ENCODE results near the gene SGK2.
A peak's percentile ranks its signal among the peaks of the same experiment; 100 is the strongest.

Gene SGK2

DNA sequence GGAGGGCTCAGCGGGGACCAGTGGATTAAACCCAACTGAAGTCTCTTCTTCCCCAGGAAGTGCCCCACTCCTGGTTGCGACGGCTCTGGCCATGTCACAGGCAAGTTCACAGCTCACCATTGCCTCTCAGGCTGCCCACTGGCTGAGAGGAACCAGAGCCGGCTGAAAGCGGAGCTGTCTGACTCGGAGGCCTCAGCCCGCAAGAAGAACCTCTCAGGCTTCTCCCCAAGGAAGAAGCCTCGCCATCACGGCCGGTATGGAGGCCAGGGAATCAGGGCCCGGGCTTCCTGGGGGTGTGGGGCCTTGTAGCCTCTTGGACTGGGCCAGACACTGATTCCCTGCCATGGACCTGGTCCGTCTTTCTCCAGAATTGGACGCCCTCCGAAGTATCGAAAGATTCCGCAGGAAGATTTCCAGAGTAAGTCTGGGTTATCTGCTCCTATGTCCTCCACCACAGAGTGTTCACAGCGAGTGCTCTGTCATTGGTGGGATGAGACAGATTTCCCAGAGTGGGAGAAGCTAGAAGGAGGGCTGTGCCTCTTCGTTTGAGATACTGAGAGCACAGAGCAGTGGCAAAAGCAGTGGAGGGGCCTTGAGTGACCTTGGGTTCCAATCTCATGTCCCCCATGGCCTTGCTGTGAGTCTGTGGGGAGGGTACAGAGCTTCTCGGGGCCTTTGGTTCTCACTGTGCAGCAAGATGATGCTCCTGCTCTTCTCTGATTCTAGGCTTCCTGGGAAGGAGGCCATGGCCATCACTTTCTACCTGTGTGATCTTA lies 22.6 kb upstream of the SGK2 start:
- DNase-seq (ENCODE audit: low read depth), result no peak

DNA sequence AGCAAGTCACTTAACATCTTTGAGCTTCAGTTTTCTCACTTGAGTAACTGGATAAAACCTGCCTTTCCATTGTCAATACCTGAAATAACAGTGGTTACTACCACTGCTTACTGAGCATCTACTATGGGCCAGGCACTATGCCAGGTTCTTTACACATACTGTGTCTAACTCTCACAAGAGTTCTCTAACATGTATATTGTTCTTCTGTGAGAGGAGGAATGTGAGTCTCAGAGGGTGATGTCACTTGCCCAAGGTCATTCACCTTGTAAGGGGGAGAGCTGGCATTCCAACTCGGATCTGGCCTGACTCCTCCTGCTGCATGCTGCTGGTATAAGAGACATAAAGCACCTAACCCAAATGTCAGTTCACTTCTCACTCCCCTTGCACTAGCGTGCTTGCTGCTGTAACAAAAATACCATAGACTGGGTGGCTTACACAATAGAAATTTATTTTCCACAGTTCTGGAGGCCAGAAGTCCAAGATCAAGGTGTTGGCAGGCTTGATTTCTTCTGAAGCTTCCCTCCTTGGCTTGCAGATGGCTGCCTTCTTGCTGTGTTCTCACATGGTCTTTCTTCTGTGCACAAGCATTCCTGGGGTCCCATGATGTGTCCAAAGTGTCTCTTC lies 21.9 kb upstream of the SGK2 start:
- no peak for DNase-seq (ENCODE audit: low read depth)

DNA sequence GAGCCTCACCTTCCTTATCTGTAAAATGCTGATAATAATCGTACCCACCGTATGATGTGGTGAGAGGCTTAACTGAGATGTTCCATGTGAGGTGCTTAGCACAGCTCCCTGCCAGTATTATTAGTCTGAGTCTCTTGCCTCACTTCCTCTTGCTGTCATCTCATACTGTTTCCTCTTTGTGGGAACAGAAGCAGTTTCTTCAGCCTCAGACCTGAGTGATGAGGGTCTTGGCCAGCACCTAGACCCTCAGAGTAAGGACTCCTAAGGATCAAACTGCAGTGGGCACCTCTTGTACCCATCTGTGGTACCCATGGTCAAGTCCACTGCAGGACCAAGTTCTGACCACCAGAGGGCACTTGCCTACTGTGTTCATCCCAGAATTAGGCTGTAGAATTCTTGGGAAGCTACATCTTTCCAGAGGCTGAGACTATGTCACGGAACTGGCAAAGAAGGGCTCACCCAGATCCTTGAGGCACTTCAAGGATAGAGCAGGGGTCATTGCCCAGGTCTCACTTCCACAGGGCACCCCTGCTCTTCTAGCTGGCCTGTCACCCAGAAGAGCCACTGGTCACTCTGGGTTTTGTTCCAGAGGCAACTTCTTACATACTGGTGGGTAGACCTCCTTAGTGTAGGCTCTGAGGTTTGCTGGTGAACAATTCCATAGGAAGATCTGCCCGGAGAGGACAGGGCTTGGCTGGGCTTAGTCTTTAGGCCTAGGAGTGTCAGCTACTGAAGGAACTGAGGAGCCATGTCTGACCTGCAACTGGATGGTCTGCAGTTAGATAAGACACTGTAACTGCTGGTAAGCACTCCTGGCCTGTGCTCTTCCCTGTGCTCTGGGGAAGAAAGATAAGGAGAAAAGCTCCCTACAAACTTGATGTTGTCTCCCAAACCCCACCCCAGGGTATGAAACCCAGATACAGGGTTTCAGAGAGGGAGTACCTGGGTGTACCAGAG lies 20.6 kb upstream of the SGK2 start:
- peak; percentile 21 for DNase-seq (ENCODE audit: low read depth)

DNA sequence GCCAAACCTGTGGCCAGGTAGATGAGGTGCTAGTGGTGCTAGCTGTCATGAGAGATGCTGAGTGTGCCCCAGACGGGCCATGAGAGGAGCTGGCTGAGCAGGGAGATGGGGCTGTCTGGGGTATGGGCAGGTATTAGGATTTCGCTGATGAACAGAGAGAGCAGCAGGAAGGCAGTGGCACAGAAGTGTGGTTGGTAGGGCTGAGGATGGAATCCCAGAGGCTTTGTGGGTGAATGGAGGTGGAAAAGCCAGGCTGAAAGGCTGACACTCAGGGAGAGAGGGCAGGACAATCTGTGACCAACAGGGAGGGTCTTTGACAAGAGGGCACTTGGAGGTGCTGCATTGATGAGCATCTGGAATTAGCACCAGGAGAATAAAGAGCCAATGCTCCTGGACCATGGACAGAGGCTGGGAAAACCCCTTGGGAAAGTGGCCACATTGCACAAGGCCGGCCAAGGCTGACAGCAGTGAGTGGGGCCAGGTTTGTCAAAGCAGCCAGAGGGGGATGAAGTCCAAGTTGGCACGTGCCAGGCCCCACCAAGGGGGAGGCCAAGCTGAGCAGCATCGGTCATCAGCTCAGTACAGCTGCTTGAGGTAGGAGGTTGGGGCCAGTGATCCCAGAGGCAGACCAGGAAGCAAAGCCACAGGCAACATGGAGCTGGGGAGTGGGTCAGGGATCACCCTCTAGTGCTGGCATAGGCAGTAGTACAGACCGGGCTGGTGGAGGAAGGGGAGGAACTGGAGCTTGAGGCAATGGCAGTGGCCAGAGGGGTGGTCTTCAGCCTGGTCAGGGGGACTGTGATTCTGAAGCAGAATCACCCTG lies 19.7 kb upstream of the SGK2 start:
- no peak for DNase-seq (ENCODE audit: low read depth)

DNA sequence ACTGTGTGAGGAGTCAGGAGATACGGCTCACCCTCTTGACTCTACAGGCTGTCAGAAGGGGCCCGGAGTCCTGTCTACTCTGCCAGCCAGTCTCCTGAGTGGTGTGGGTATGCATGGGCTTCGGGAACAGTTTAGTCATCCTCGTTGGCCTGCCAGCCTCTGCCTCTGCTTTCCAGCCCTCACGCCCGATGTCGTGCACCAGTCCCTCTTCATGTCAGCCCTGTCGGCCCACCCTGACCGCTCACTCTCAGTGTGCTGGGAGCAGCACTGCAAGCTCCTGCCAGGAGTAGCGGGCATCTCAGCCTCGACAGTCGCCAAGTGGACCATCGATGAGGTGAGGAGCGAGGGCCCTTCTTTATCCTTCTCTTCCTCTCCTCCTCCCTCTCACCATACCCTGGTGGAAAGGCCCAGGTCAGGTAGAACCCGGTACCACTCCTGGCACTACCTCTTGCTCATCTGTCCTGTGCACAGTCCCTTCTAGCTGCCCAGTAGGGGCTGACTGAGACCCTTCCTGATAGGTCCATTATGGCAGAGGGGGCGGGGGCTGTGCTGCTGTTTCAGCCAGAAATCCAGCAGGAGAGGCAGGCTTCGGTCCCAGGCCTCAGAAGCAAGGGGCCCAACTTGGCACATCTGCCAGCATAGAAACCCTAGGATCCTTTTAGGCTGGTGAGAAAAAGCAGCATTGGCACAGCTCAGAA lies 18.7 kb upstream of the SGK2 start:
- no peak for DNase-seq (ENCODE audit: low read depth)

DNA sequence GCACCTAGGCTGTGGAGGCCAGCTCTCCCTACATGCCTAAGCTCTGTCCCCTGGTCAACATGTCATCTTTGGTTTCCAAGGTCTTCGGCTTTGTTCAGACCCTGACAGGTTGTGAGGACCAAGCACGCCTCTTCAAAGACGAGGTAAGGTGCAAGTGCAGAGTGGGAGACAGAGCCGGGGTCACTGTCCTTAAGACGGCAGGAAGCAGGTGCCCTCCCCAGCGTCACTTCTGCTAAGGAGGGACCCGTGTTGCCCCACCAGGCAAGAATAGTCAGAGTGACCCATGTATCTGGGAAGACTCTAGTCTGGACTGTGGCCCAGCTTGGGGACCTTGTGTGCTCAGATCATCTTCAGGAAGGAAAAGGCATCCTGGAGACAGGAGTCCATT lies 18.2 kb upstream of the SGK2 start:
- DNase-seq (ENCODE audit: low read depth), result no peak

DNA sequence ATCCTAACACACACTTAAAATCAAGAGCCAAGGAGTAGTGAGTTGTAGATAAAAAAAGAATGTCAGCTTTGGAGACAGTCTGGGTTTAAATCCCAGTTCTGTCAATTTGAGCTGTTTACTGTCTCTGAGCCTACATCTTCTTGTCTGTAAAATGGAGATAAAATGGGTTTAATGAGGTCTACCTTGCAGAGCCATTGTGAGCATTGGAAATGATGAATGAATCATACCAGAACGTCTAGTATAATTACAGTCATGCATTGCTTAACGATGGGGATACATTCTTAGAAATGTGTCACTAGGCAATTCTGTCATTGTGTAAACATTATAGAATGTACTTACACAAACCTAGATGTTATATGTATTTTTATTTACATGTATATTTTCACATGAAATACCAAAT lies 17.6 kb upstream of the SGK2 start:
- DNase-seq (ENCODE audit: low read depth), result no peak

DNA sequence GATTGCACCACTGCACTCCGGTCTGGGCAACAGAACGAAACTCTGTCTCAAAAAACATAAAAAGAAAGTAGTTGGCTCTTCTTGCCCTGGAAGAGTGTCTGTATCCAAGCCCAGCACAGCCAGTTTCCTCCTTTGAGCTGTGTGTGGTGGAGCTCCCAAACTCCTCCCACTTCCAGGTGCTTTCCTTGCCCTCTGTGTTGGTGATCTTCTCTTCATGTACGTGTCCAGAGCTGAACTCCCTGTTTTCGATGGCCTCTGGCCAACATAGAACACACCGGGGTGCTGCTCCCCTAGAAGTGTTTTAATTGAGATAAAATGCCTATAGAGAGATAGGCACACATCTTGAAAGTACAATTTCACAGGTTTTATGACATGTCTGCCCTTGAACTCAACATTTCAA lies 16.7 kb upstream of the SGK2 start:
- no peak for DNase-seq (ENCODE audit: low read depth)

DNA sequence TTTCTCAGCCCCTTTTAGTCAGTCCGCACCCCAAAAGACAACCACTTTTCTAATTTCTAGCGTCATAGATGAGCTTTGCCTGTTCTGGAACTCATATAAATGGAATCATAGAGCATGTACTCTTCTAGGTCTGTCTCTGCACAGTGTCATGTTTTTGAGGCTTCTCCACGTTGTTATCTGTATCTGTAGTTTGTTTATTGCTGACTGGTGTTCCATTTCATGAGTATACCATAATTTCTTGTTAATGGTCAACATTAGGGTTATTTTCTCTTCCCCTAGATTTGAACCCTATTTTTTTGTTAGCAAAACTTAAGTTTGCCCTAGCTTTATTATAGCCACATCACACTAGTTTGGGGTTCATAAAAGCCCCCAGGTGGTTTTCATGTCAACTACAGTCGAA lies 16.2 kb upstream of the SGK2 start:
- DNase-seq (ENCODE audit: low read depth), result no peak

DNA sequence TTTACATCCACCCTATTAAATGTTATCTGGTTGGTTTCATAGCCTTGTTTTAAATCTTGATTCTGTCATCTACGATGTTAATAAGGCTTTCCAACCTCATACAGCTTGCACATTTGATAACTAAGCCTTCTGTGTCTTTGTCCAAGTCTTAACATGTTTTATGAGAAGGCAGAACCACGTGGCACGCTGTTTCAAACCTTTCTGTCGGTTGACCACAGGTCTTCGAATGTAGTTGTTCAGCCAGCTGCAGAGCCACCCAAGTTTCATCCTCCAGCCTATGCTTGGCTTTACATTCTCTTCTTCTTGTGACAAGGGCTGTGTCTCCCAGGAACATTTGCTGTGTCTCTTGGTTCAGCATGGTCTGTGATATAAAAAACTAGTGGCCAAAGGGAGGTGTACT lies 15.7 kb upstream of the SGK2 start:
- no peak for DNase-seq (ENCODE audit: low read depth)

DNA sequence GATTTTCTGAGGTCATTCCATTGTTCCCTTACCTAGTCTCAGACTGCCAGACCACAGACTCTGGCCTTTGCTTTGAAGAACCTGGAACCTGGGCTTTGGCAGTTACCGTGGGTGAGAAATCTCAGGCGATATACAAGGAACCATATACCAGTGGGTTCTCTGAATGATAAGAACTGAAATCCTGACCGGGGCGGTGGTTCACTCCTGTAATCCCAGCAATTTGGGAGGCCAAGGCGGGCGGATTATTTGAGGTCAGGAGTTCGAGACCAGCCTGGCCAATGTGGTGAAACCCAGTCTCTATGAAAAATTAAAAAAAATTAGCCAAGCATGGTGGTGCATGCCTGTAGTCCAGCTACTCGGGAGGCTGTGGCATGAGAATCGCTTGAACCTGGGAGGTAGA lies 14.3 kb upstream of the SGK2 start:
- DNase-seq (ENCODE audit: low read depth), result no peak

DNA sequence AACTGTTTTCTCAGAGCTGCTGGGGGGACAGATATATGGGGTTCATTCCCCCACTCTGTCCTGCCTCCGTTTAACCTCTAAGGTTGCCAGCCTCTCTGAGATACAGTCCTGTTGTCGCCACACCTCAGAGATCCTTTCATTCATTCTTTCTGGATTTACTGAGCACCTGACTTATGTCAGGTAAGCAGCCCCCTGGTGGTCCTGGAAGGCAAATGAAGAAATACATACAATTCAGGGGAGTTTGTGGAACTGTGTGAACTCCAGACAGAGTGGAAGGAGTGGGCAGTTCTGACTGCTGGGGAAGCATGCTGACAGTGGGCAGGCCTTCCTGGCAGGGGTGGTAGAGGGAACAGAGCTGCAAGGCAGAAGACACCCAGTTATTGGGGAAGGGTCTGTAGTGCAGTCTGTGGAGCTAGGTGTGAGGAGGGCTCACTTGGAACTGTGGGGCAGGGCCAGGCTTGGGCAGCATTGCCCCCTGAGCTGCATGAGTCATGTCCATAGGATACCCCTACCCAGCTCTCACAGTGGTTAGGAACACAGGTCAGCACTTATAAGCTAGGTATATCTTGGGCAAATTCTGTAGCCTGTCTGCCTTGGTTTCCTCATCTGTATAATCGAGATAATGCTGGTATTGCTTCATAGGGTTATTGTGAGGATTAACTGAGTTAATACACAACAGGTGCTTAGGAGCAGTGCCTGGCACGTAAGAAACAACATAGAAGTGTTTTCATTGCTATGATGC lies 12.8 kb upstream of the SGK2 start:
- no peak for DNase-seq (ENCODE audit: low read depth)

DNA sequence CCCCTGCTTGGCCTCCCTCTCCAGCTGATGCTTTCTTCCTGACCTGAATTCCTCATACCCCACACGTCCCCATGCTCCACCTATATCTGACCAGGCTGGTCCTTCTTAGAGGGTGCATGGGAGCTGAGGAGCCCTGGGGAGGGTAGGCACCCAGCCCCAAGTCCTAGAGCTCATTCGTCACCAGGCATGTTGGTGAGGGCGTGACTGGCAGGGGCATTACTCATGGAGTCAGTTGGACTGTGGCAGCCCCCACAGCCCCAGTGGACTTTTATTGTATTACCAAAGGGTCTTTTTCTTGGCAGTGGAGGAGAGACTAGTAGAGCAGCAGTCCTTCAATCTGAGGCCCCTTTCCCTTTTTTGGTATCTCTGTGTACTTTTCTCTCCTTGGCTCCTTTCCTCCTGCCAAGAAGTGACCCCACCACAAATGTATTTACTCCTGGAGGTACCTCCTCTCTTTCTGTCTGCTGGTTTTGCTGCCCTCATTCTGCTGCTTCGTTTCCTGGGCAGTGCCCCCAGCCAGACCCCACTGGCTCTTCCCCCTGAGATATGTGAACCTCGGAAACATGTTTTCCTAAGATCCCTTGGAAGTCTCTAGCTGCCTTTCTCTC lies 10.4 kb upstream of the SGK2 start:
- no peak for DNase-seq (ENCODE audit: low read depth)

DNA sequence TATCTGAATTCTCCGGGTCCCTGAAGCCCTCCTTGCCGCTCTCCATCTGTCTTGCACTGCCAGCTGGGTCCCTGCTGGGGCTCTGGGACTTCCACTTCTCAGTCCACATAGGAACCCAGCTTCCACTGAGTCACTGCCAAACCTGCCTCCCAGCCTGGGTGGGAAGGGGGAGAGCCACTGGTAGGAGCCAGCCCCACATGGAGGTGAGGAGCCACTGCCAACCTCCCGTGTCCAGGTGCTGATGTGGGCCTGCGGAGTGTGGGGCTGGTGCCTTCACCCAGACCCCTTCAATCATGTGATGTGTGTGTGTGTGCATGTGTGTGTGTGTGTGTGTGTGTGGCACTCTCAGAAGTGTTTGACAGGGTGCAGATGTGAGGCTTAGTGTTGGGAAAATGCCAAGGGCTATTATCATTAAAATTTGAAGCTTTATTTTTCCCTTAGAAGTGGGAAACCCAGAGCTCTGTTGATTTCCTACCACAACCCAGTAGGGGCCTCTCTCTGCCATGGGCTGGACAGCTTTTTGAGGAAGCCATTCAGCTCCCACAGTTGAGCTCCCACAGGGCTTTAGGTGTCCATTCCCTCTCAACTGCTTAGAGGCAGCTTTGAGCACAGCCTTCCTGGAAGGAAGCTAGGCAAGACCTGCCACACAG lies 9.3 kb upstream of the SGK2 start:
- no peak for DNase-seq (ENCODE audit: low read depth)

DNA sequence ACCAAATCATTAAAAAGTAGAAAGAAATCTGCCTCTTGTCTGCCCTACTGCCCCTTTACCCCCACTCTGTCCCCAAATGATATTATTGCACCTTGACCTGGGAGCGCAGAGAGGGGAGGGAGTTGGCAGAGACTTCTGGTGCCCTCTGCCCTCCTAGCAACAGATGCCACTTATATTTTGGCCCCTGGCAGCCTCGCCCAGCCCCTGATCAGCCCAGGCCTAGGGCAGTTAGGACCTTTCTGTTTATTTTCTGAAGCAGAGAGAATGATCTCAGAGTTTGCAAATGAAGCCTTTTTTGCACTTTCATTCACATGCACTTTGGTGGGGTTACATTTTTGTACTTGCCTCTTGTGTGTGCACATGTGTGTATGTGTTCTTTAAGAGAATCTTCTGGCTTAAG lies 8.4 kb upstream of the SGK2 start:
- DNase-seq (ENCODE audit: low read depth), result no peak

DNA sequence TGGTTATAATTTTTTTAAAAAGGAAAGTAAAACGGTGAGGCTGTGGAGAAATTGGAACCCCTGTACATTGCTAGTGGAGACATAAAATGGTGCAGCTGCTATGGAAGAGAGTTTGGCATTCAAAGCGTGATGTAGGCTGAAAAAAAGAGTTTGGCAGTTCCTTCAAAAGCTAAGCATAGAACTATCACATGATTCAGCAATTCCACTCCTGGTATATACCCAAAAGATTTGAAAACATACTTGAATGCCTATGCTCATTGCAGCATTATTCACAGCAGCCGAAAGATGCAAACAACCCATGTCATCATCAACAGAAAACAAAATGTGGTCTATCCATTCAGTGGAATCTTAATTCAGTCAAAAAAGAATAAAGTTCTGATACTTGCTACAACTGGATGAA lies 4.5 kb upstream of the SGK2 start:
- no peak for DNase-seq (ENCODE audit: low read depth)

DNA sequence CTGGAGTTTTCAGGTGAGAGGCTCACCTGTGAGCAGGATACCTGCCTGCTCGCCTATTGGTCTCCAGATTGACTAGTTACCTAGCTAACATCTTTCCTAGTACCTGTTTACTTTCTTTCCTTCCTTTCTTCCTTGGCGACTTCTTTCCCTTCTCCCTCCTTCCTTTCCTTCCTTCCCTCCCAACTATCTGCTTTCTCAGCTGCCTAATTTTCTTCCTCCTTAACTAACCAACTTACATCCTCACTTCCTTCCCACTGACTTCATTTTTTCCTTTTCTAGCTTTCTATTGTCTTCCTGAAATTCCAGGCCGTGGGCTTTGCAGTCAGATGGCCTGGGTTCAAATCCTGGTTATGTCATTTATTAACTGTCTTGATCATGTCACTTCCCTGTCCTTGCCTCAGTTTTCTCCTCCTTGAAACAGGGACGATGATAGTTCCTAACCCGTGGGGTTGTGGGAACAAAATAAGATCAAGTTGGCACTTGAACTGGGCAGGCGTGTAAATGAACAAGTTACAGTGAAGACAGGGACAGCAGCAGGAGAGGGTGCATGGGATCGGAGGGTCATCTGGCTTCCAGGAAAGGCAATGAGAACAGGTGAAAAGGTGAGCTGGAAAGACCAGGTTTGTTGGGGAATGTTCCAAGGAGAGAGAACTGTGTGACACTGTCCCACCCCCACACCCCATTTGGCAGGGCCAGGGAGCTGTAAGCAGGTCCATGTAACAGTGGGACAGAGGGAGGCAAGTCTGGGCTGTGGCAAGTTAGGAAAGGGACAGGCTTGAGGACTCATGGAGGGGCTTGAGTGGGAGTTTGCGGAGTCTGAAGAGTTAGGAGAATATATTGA lies 540 bp downstream of the SGK2 start:
- no peak for DNase-seq (ENCODE audit: low read depth)

DNA sequence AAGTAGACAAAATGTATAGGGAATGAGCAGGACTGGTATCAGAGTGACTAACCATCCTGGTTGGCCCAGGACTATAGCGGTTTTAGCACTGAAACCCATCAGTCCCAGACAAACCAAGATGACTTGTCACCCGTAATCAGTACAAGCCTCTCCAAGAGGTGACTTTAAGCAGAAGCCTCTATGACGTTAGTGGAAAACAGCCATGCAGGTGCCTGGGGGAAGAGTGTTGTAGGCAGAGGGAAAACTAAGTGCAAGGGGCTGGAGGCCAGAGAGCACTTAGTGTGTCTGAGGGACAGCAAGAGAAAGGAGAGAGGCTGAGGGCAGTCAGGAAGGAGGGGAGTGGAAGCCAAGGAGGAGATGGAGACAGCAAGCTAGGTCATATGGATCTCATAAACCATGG lies 2.1 kb downstream of the SGK2 start:
- no peak for DNase-seq (ENCODE audit: low read depth)

DNA sequence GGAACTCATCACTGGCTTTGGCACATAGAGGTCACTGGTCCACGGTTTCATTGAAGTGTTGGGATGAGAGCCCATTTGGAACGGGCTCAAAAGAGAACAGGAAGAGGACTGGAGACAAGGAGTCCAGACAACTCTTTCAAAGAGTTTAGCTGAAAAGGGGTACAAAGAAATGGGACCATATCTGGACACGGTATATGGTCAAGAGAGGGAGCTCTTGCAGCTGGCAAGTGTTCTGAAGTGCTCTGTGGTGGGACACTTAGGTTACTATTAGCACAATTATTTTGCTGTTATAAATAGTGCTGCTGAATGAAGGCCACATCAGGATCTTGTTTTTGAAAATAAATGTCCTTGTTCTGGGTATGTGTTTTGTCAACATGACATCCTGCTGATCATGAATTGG lies 4.6 kb downstream of the SGK2 start:
- no peak for DNase-seq (ENCODE audit: low read depth)

All from stimulated activated CD4-positive, alpha-beta T cell treated with anti-CD3 and anti-CD28 coated beads, Interleukin-2, amount 100 ng/mL, for 4 hours (primary cell).